Epithelial cell of esophagus (primary cell): Measurements from ENCODE around the gene CASS4.
"Not testable (repeated sequence)": the region's sequence is repeated elsewhere in the genome, so short reads cannot be mapped to it uniquely, and the experiment has no call there.

Experiments used
- DNase-seq: peaks from one replicate; pipeline ENCODE4 v3.0.0; 2010; ENCODE audit warnings: low read depth
- H3K4me3 ChIP-seq: 2 replicates; pipeline ENCODE4 v1.5.1; 2011; ENCODE audit warnings: mild to moderate bottlenecking, low read length, control low read depth
- CTCF ChIP-seq: IDR thresholded peaks from 2 replicates; pipeline ENCODE4 v1.5.1; 2011; ENCODE audit warnings: low read depth, mild to moderate bottlenecking, low read length, control low read depth, inconsistent platforms; ENCODE audit not compliant: insufficient read depth; ENCODE audit errors: missing control alignments

Gene CASS4

GRCh38 chr20:56403465-56403864 is 8.6 kb upstream of the CASS4 start:
- no peak overlapping the region for H3K4me3 ChIP-seq
- no peak for DNase-seq
- no peak for TF ChIP-seq CTCF

- not testable (repeated sequence) for DNase-seq, H3K4me3 ChIP-seq
Measured at GRCh38 chr20:56405356-56405755, 6.7 kb upstream of the CASS4 start.

- no peak for TF ChIP-seq CTCF
Measured at GRCh38 chr20:56406910-56407309, 5.2 kb upstream of the CASS4 start.

GRCh38 chr20:56409521-56409920 is 2.5 kb upstream of the CASS4 start:
- no peak overlapping the region for H3K4me3 ChIP-seq

More at GRCh38 chr20:56406910-56407309, 5.2 kb upstream of the CASS4 start:
- H3K4me3 ChIP-seq: no peak overlapping the region
- no peak for DNase-seq

GRCh38 chr20:56409956-56410355 is 2.1 kb upstream of the CASS4 start:
- H3K4me3 ChIP-seq: no peak overlapping the region
- DNase-seq: no peak
- TF ChIP-seq CTCF: no peak

More at GRCh38 chr20:56409521-56409920, 2.5 kb upstream of the CASS4 start:
- DNase-seq: no peak
- no peak for TF ChIP-seq CTCF

GRCh38 chr20:56411287-56411686 is 773 bp upstream of the CASS4 start:
- not testable (repeated sequence) for H3K4me3 ChIP-seq, DNase-seq

GRCh38 chr20:56412473-56412790 is 372 bp downstream of the CASS4 start:
- no peak for TF ChIP-seq CTCF
- no peak overlapping the region for H3K4me3 ChIP-seq
- DNase-seq: no peak

- no peak for TF ChIP-seq CTCF
Measured at GRCh38 chr20:56412949-56413348, 889 bp downstream of the CASS4 start.

More at GRCh38 chr20:56412949-56413348, 889 bp downstream of the CASS4 start:
- DNase-seq: no peak
- H3K4me3 ChIP-seq: no peak overlapping the region
